H1 (cell line): ENCODE data around the gene ZACN. TPM values are rescaled to one million over a fixed set of nuclear protein-coding genes. Genes with fewer than 3 reads are reported as not detected.

Experiments
- CTCF ChIA-PET: fragments of 300-600 bp; sonication (Branson Sonifier 250); formaldehyde crosslinking; loops from one replicate; lab custom pipeline; 2021; ENCODE audit not compliant: partially characterized antibody; lab: Charles Lee
- POLR2A ChIA-PET: fragments of 300-600 bp; sonication (Branson Sonifier 250); formaldehyde crosslinking; loops from one replicate; lab custom pipeline; 2021; ENCODE audit warnings: inconsistent platforms; ENCODE audit not compliant: partially characterized antibody; lab: Charles Lee
- DNase-seq, 2 experiments: peaks; one replicate each; pipeline versions ENCODE4 v3.0.0 to v3.0.0-alpha.2; 2010 to 2022; ENCODE audit warnings: low spot score in 2 of 2, low read depth in 1 of 2, mixed read lengths in 1 of 2
- FAIRE-seq: peaks from 2 replicates; lab custom pipeline; 2011; peaks lifted over from hg19 to GRCh38; lab: Jason Lieb, UNC
- H2AFZ ChIP-seq: 2 replicates; pipeline ENCODE4 v1.8.1; 2012; ENCODE audit warnings: low read length, inconsistent platforms
- H2AK5ac ChIP-seq: 2 replicates; pipeline ENCODE4 v1.6.1; 2013; ENCODE audit warnings: low read depth, low read length
- H2BK120ac ChIP-seq: replicated peaks from 2 replicates; pipeline ENCODE3; 2013; ENCODE audit warnings: low read depth, low read length, inconsistent platforms
- H2BK12ac ChIP-seq: 2 replicates; pipeline ENCODE4 v1.6.1; 2013; ENCODE audit warnings: low read depth, low read length
- H2BK15ac ChIP-seq: 2 replicates; pipeline ENCODE4 v1.6.1; 2013; ENCODE audit warnings: low read length
- H2BK20ac ChIP-seq: 2 replicates; pipeline ENCODE4 v1.6.1; 2013; ENCODE audit warnings: low read length
- H2BK5ac ChIP-seq: 2 replicates; pipeline ENCODE4 v1.6.1; 2013; ENCODE audit warnings: low read depth, low read length
- H3K14ac ChIP-seq: 2 replicates; pipeline ENCODE4 v1.6.1; 2013; ENCODE audit warnings: inconsistent platforms; ENCODE audit not compliant: insufficient read length
- H3K18ac ChIP-seq: 2 replicates; pipeline ENCODE4 v1.6.1; 2013; ENCODE audit warnings: low read length; ENCODE audit errors: extremely low read depth
- H3K23ac ChIP-seq: 2 replicates; pipeline ENCODE4 v1.6.1; 2013; ENCODE audit warnings: inconsistent platforms; ENCODE audit not compliant: insufficient read length
- H3K23me2 ChIP-seq: 2 replicates; pipeline ENCODE4 v1.6.1; 2013; ENCODE audit warnings: low read depth, low read length
- H3K27ac ChIP-seq: 2 replicates; pipeline ENCODE4 v1.6.1; 2011; ENCODE audit warnings: low read depth, low read length, inconsistent platforms
- H3K27me3 ChIP-seq, 4 experiments: replicated peaks in 1 of 4; 1 replicate in 1 of 4; 2 replicates in 3 of 4; pipeline versions ENCODE4 v1.6.1 to v1.8.1; 2011 to 2013; ENCODE audit warnings: low read length in 3 of 4, mild to moderate bottlenecking in 3 of 4, inconsistent platforms in 2 of 4, mixed read lengths in 2 of 4, moderate library complexity in 1 of 4; ENCODE audit not compliant: control insufficient read depth in 3 of 4, insufficient read depth in 3 of 4; ENCODE audit errors: extremely low read depth in 1 of 4
- H3K36me3 ChIP-seq, 4 experiments: 2 replicates each; pipeline versions ENCODE4 v1.6.1 to v1.8.1; 2011 to 2013; ENCODE audit warnings: mild to moderate bottlenecking in 4 of 4, low read length in 3 of 4, moderate library complexity in 2 of 4, control low read depth in 1 of 4, inconsistent platforms in 1 of 4; ENCODE audit not compliant: insufficient read depth in 4 of 4, control insufficient read depth in 2 of 4
- H3K4ac ChIP-seq: replicated peaks from 2 replicates; pipeline ENCODE3; 2013; ENCODE audit warnings: low read length, low read depth, mixed read lengths, inconsistent platforms; ENCODE audit not compliant: insufficient read length
- H3K4me1 ChIP-seq, 4 experiments: replicated peaks in 1 of 4; 1 replicate in 1 of 4; 2 replicates in 3 of 4; pipeline versions ENCODE4 v1.6.1 to v1.8.1; 2011 to 2013; ENCODE audit warnings: low read length in 3 of 4, inconsistent platforms in 2 of 4, mixed read lengths in 1 of 4; ENCODE audit not compliant: insufficient read depth in 4 of 4, control insufficient read depth in 3 of 4
- H3K4me2 ChIP-seq, 2 experiments: 2 replicates each; pipeline versions ENCODE4 v1.6.1 to v1.8.1; 2011 to 2013; ENCODE audit warnings: low read depth in 2 of 2, low read length in 2 of 2, control low read depth in 1 of 2, inconsistent platforms in 1 of 2, mild to moderate bottlenecking in 1 of 2; ENCODE audit not compliant: insufficient read depth in 1 of 2
- H3K4me3 ChIP-seq, 4 experiments: fragments of 200-600, 300-600 bp in 1 of 4; sonication (generic), shearing (Covaris generic), sonication (Bioruptor Twin) in 1 of 4; 2 replicates each; pipeline versions ENCODE4 v1.5.1 to v1.8.1; 2011 to 2016; ENCODE audit warnings: low read length in 4 of 4, low read depth in 3 of 4, control low read depth in 2 of 4, inconsistent platforms in 2 of 4, mild to moderate bottlenecking in 2 of 4, mixed read lengths in 1 of 4, moderate library complexity in 1 of 4; ENCODE audit not compliant: insufficient read depth in 2 of 4; ENCODE audit errors: extremely low read depth in 1 of 4
- H3K56ac ChIP-seq: replicated peaks from 2 replicates; pipeline ENCODE3; 2013; ENCODE audit warnings: low read depth, mild to moderate bottlenecking, mixed read lengths, low read length, inconsistent platforms; ENCODE audit not compliant: insufficient read length
- H3K79me1 ChIP-seq: 2 replicates; pipeline ENCODE4 v1.6.1; 2013; ENCODE audit warnings: low read depth, low read length, control low read depth
- H3K79me2 ChIP-seq, 2 experiments: 2 replicates each; pipeline versions ENCODE4 v1.6.1 to v1.8.1; 2012 to 2013; ENCODE audit warnings: low read length in 2 of 2, mild to moderate bottlenecking in 2 of 2, inconsistent platforms in 1 of 2; ENCODE audit not compliant: insufficient read depth in 2 of 2, control insufficient read depth in 1 of 2
- H3K9ac ChIP-seq, 4 experiments: replicated peaks in 1 of 4; 1 replicate in 1 of 4; 2 replicates in 3 of 4; pipeline versions ENCODE4 v1.6.1 to v1.8.1; 2011 to 2013; ENCODE audit warnings: low read depth in 3 of 4, low read length in 3 of 4, control low read depth in 2 of 4, mild to moderate bottlenecking in 2 of 4, moderate library complexity in 2 of 4, inconsistent platforms in 1 of 4; ENCODE audit errors: extremely low read depth in 1 of 4
- H3K9me3 ChIP-seq, 2 experiments: 2 replicates each; pipeline versions ENCODE4 v1.6.1 to v1.8.1; 2012 to 2013; ENCODE audit warnings: mild to moderate bottlenecking in 2 of 2, moderate library complexity in 2 of 2, control low read depth in 1 of 2, inconsistent platforms in 1 of 2, low read depth in 1 of 2, low read length in 1 of 2, mixed read lengths in 1 of 2; ENCODE audit not compliant: insufficient read depth in 2 of 2
- H4K20me1 ChIP-seq, 2 experiments: replicated peaks in 1 of 2; 2 replicates each; pipeline versions ENCODE3 to v1.8.1; 2011 to 2013; ENCODE audit warnings: inconsistent platforms in 2 of 2, low read length in 2 of 2, mild to moderate bottlenecking in 1 of 2; ENCODE audit not compliant: insufficient read depth in 2 of 2, control insufficient read depth in 1 of 2
- H4K5ac ChIP-seq: 2 replicates; pipeline ENCODE4 v1.6.1; 2013; ENCODE audit warnings: low read length, low read depth, mixed read lengths, inconsistent platforms; ENCODE audit not compliant: insufficient read length
- H4K8ac ChIP-seq: 2 replicates; pipeline ENCODE4 v1.8.0; 2013; ENCODE audit warnings: mild to moderate bottlenecking, moderate library complexity, low read length, inconsistent platforms; ENCODE audit not compliant: insufficient read depth; ENCODE audit errors: extremely low read depth
- H4K91ac ChIP-seq: replicated peaks from 2 replicates; pipeline ENCODE3; 2013; ENCODE audit warnings: low read length, mixed read lengths, inconsistent platforms; ENCODE audit not compliant: insufficient read length
- CEBPB ChIP-seq: IDR thresholded peaks from 2 replicates; pipeline ENCODE4 v1.6.1; 2012; ENCODE audit warnings: low read depth, low read length
- HDAC2 ChIP-seq, 2 experiments: fragments of 300-600 bp in 1 of 2; sonication (generic) in 1 of 2; IDR thresholded peaks; 2 replicates each; pipeline ENCODE4 v1.6.1; 2011 to 2012; ENCODE audit warnings: low read depth in 2 of 2, low read length in 2 of 2, mild to moderate bottlenecking in 2 of 2, moderate library complexity in 2 of 2, borderline replicate concordance in 1 of 2, inconsistent platforms in 1 of 2
- SAP30 ChIP-seq: fragments of 300-600 bp; sonication (generic); IDR thresholded peaks from 2 replicates; pipeline ENCODE4 v1.7.1; 2012; ENCODE audit warnings: low read length, moderate library complexity, mild to moderate bottlenecking, inconsistent platforms; ENCODE audit not compliant: insufficient read depth, insufficient replicate concordance
- ZNF274 ChIP-seq: IDR thresholded peaks from 2 replicates; pipeline ENCODE4 v1.7.0; 2012; ENCODE audit warnings: low read length, borderline replicate concordance; ENCODE audit errors: extremely low read depth
- WGBS, 2 experiments: shearing (Covaris generic) in 1 of 2; methylation state at CpG; one replicate each; pipeline versions ENCODE4 v1.1.6 to v1.1.7; 2013 to 2015; ENCODE audit warnings: low lambda C conversion rate in 2 of 2, mixed read lengths in 2 of 2, inconsistent platforms in 1 of 2, low coverage in 1 of 2, missing lambda C conversion rate in 1 of 2; ENCODE audit not compliant: insufficient replicate concordance in 2 of 2, insufficient coverage in 1 of 2, insufficient read length in 1 of 2; ENCODE audit errors: extremely low coverage in 1 of 2, missing lambda C conversion rate in 1 of 2; 5-methylcytosine and 5-hydroxymethylcytosine counted together
- polyA plus RNA-seq, 7 experiments: library from polyadenylated mRNA; depleted of rRNA in 3 of 7; stranded (reverse) in 5 of 7; unstranded in 2 of 7; fragments of >200 nt in 5 of 7; fragments of 200-250 nt in 2 of 7; gene quantifications; 1 replicate in 5 of 7; 2 replicates in 1 of 7; 4 replicates in 1 of 7; pipeline versions ENCODE4 v1.2.1 to v1.2.3, GENCODE V29; 2011 to 2013; ENCODE audit warnings: missing spikeins in 2 of 7, mixed read lengths in 2 of 7
- total RNA-seq: library from RNA; stranded (reverse); fragmentation: NEBNext Ultra II Directional; extraction: Animal tissue kit (Norgen Biotek cat#: 25700); gene quantifications from 2 replicates; pipeline ENCODE4 v1.2.1, GENCODE V29; 2021

Gene ZACN
- total and polyA plus RNA-seq, 2 of the 8 experiments (the other 6 are each of a cell fraction or from before 2014, with no cell fraction given): 0.26 TPM; not detected in 1

DNA sequence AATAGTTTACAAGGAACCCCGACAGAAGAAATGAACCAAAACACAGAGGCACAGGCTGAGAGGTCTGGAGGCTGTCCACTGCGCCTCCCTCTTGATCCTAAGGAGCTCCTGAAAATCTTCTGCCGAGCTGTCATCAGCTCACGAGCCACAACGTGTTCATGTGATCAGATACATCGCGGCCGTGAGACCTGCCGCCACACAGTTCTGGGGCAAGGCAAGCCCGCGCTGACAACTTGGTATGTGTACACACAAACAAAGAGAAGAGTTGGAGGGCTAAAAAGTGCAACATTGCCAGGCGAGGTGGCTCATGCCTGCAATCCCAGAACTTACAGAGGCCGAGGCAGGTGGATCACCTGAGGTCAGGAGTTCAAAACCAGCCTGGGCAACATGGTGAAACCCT, 17.0 kb downstream of the ZACN start:
- DNase-seq: no peak
- Histone ChIP-seq H2BK5ac (no peak overlapping the region), H3K79me2 (no peaks in the 10 kb centered on the region), H4K20me1 (peaks cover 0 to 2% of the 10 kb centered on the region in 2 experiments), H4K8ac (no peak overlapping the region), H3K23ac (no peak overlapping the region), H3K27ac (no peak overlapping the region), H3K56ac (no peak overlapping the region), H2BK120ac (no peak overlapping the region), H2BK15ac (no peak overlapping the region), H3K79me1 (peaks cover 2% of the 10 kb centered on the region; the same call in 1 of the 2 replicates), H3K9ac (no peak overlapping the region), H3K14ac (no peak overlapping the region), H3K4me3 (no peak overlapping the region), H3K4ac (no peak overlapping the region), H3K18ac (no peak overlapping the region), H3K9me3 (no peaks in the 10 kb centered on the region), H3K4me1 (no peaks in the 10 kb centered on the region), H3K36me3 (peaks cover 25 to 65% (median 35%) of the 10 kb centered on the region in 4 experiments; a peak in 7 of 8 replicates), H2AFZ (no peak overlapping the region), H4K5ac (no peak overlapping the region), H3K4me2 (no peak overlapping the region), H2BK20ac (no peak overlapping the region), H2BK12ac (no peak overlapping the region), H2AK5ac (no peak overlapping the region), H3K23me2 (no peaks in the 10 kb centered on the region), H3K27me3 (no peaks in the 10 kb centered on the region), H4K91ac (no peak overlapping the region)
- WGBS, 2 experiments: 91% methylated on average over 13 of the region's 13 CpGs; no CpG with 5 or more reads in 1 of the 2 experiments
- ChIA-PET POLR2A (interaction anchor here (1.0 to 2.7 kb wide), 4 partner anchors 8 to 21 kb away, joined by 3 to 8 read pairs (median 3); partner anchors contain the start of genes EXOC7, GALR2 and ZACN), CTCF (interaction anchor here (0.9 to 3.0 kb wide), 6 partner anchors 8 to 461 kb away, joined by 3 to 8 read pairs (median 4); partner anchors contain the start of genes CDK3 and GALR2)
- no peak for FAIRE-seq
- TF ChIP-seq CEBPB (no peak), SAP30 (no peak), HDAC2 (IDR thresholded peaks at IDR 0.05; ENCODE audit: borderline replicate concordance in 1 of 2, low read depth in 2 of 2, low read length in 2 of 2) (no peak), ZNF274 (no peak)
